SKM-1 treated with dmso at 0.1 percent for 144 hours (cell line): ENCODE results near the gene QTRT2.
A peak's percentile ranks its signal among the peaks of the same experiment; 100 is the strongest.

Source experiments
- DNase-seq: peaks from one replicate; lab custom pipeline; 2025; ENCODE audit not compliant: unreplicated experiment; lab: John Stamatoyannopoulos, UW

Gene QTRT2

GRCh38 chr3:114076711-114077110 lies 20.2 kb downstream of the QTRT2 start:
- no peak for DNase-seq

- DNase-seq: no peak
These were observed 21.6 kb downstream of the QTRT2 start for GRCh38 chr3:114078126-114078525.

DNA sequence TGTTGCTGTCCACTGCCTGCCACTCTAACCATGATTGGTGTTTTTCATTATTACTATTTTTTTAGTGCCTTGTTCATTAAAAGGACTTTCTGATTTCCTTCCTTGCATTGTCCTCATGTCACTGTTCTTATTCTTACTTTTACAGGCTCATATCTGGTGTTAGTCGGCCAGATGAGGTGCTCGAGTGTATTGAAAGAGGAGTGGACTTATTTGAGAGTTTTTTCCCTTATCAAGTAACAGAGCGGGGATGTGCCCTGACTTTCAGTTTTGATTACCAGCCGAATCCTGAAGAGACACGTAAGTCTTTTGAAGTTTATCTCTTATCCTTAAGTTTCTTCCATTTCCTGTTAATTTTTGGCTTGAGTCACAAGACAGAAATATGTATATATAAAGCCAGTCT lies 23.2 kb downstream of the QTRT2 start:
- DNase-seq: no peak

DNA sequence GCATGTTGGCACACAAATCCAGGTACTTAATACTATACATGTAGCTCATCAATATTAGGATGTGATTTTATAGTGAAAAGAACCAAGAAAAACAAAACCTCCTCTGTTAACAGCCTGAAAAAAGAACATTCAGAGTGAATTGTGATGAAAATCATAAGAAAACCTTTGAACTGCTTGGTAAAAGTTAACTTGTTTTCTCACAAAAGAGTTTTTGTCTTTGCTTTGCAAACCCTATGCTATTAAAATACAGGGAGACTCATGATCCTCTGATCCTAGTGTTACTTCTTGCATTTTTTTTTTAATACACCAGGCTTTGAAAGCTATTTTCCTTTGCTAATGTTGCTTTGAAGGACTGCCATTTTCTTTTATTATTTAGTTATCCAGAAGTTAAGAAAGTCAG lies 23.7 kb downstream of the QTRT2 start:
- no peak for DNase-seq

DNA sequence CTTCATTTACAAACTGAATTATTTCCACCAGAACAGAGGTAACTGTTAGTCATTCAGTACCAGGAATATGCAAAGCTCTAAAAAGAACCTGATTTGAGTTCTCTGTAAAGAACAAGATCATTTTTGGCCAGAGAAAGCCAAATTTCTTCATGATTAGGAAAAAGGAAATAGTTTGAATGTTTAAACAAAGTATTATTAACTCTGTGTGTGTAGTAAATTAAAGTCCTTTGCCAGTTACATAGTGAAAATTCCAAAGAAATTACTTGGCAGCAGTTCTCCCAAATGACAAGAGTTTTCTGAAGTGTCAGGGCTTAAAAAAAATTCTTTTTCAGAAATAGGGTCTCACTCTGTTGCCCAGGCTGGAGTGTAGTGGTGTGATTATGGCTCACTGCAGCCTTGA lies 24.5 kb downstream of the QTRT2 start:
- no peak for DNase-seq

DNA sequence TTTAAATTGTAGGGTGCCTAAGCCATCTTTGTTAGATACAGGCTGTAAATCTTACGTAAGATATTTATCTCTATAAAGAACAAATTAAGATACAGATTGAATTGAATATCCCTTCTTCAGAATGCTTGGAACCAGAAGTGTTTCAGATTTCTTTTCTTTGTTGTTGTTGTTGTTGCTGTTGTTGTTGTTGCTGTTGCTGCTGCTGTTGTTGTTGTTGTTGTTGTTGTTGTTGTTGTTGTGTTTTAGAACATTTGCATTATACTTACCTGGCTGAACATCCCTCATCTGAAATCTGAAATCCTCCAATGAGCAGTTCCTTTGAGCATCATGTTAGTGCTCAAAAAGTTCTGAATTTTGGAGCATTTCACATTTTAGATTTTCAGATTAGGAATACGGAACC lies 26.6 kb downstream of the QTRT2 start:
- no peak for DNase-seq

DNA sequence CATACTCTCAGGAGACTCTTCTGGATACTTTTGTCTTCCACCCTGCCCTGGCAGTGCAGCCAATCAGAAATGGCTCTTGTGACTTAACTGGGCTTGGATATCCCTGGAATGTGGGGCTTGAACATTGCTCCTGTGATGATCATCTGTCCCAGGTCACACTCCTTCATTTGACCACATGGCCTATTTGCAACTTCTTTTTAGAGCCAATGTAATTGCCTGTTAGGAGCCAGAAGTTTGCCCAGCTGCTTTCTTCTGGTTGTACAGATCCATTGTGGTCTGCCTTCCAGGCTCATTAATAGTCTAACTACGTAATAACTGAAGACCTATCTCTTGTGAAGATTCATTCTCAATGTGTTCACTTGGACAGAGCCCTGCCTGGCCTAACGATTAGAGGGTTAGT lies 29.8 kb downstream of the QTRT2 start:
- DNase-seq: no peak

DNA sequence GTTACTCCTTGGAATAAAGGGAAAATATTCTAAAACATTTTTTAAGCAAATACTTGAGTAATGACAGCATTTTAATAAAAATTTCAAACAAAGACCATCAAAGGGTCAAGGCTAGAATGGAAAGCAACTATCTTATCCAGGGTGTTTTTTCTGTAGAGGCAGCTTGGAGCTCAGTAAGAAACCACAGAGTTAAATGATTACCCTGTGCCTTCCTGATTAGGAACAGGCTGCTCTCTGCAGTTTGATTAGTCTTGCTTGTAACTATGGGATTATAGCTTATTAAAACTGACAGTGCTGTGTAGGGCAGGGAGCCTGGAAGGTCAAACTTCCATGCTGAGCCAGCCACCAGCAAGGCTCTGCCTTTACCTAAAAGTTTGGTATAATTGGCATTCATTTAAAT lies 33.1 kb downstream of the QTRT2 start:
- DNase-seq: no peak

GRCh38 chr3:114092151-114093015 lies 35.8 kb downstream of the QTRT2 start:
- peak; percentile 88 for DNase-seq

DNA sequence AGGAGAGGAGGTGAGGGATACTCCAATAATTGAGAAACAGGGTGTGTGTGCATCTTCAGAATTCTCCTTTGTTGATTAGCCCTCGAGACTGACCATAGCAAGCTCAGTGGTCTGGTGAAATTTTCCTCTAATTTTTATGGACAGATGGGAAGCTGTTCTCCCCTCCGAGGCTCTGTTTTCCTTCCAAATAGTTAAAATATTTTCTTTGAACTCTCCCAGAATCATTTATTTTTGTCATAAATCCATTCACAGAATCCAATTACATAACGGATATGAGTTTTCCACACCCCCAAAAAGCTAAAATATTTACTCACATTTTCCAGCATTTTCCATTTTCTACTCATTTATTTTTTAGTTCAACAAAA lies 36.5 kb downstream of the QTRT2 start:
- DNase-seq: no peak

DNA sequence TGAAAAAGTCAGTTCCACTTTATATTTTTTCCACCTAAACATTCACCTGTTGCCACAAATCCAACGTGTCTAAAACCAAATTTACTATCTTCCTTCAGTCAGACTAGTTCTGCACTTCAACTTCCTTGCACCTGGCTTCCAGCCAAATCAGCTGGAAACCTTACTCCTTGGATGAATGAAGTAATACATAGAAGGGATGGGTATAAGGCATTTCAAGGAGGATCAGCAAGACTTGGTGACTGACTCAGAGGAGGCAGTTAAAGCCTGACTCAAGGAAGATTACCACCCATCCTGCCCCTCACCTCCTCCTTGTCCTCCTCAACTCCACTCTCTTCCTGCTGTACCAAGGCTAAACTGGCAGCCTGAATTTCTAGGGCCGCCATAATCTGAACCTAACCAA lies 37.1 kb downstream of the QTRT2 start:
- DNase-seq: no peak

DNA sequence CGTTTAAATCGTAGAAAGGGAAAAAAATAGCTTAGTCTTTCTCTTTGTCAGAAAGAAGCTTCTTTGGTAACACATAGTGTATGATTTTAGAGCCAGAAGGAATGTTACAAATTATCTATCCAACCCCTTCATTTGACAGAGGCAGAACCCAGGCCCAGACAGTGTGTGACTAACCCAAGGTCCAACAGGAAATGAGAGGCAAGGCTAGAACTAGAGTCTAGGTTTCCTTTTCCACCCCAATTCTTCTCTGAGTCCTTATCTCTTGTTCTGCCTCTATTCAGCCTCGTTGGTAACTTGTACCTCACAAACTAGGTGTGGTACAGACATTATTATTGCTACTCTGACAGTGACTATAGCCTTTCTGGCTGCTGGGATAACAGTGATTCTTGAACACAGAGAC lies 39.3 kb downstream of the QTRT2 start:
- DNase-seq: no peak

- DNase-seq: no peak
These were observed 44.6 kb downstream of the QTRT2 start for GRCh38 chr3:114101101-114101500.

DNA sequence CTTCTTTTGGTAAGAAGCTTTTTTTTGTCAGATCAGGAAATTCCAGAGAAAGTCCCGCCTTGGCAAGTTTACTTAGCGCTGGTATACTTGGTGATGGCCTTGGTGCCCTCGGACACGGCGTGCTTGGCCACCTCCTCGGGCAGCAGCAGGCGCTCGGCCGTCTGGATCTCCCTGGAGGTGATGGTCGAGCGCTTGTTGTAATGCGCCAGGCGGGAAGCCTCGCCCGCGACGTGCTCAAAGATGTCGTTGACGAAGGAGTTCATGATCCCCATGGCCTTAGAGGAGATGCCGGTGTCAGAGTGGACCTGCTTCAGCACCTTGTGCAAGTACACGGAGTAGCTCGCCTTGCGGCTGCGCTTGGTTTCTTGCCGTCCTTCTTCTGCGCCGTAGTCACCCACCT lies 46.6 kb downstream of the QTRT2 start:
- DNase-seq: no peak

DNA sequence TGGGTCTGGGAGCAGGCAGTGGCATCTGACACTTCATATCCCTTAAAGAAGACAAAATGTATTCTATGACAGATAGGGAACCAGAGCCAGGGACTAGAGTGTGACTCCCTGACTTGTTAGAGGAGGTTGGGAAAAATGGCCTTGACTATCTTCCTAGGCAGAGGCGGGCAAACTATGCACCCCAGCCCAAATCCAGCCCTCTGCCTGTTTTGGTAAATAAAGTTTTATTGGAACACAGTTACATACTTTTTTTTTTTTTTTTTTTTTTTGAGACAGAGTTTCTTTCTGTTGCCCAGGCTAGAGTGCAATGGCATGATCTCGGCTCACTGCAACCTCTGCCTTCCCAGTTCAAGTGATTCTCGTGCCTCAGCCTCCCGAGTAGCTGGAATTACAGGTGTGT lies 47.3 kb downstream of the QTRT2 start:
- DNase-seq: no peak

- DNase-seq: no peak
These were observed 47.9 kb downstream of the QTRT2 start for GRCh38 chr3:114104414-114104813.

GRCh38 chr3:114108137-114108536 lies 51.6 kb downstream of the QTRT2 start:
- peak; percentile 9 for DNase-seq

- DNase-seq: no peak
These were observed 53.9 kb downstream of the QTRT2 start for GRCh38 chr3:114110439-114110838.

GRCh38 chr3:114111060-114111770 lies 54.7 kb downstream of the QTRT2 start:
- DNase-seq: peak; percentile 95

DNA sequence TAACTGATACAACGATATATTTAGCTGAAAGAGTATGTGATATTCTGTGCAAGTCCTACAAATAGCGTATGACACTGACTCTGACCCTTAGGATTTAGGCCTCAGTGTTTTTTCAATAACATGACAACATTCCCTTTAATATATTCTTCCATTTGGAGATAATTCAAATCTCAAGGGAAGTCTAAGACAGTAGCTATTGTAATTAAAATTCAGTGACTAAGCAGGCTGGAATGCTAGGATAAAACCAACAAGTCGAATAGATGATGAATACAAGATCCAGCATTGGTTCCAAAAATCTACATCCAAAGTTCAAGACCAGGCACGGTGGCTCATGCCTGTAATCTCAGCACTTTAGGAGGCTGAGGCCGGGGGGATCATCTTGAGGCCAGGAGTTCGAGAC lies 56.2 kb downstream of the QTRT2 start:
- no peak for DNase-seq

DNA sequence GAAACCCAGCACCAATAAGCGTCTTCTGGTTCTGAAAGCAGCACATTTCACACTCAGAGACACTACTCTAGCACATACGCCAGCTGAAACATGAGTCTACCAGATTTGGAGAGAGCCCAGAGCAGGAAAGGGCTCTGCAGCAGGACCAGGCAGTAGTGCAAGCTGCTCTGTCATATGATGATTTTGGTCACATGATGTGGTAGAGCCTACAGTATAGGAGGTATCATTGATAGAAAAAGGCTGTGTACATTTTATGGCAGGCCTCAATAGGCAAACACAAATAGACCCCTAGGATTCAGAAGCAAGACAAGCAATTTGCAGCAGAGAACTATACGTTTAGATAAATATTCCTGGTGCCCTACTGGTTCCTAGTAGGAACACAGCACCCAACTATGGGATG lies 58.2 kb downstream of the QTRT2 start:
- no peak for DNase-seq

GRCh38 chr3:114115143-114115542 lies 58.6 kb downstream of the QTRT2 start:
- DNase-seq: no peak

- DNase-seq: no peak
These were observed 63.2 kb downstream of the QTRT2 start for GRCh38 chr3:114119776-114120175.
